GM19328 (cell line): Measurements from ENCODE around the gene ZNF280B.
"Not testable (repeated sequence)": the region's sequence is repeated elsewhere in the genome, so short reads cannot be mapped to it uniquely, and the experiment has no call there.

Experiments used
- ATAC-seq: cut with Tn5 transposase; IDR thresholded peaks from one replicate; pipeline ENCODE4 v1.9.1; 2021; ENCODE audit warnings: mild to moderate bottlenecking, moderate library complexity; ENCODE audit not compliant: unreplicated experiment

ZNF280B gene

DNA sequence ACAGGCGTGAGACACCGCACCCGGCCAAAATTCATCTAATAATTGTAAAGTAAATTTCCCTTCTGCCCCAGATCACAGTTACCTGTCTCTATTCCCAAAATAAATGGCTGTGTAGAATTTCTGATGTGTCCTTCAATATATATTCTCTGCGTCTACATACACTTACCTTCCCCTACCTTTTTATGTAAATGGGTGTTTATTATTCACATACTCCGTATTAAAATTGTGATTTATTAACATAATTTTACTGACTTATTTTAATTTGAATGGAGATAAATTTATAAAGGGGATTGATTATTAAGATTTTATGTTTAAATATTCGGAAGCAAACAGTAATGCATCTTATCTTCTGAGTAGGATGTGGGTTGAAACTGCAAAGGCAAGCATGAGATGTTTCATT lies 28.0 kb upstream of the ZNF280B start:
- no peak for ATAC-seq

GRCh38 chr22:22535662-22536061 lies 27.1 kb upstream of the ZNF280B start:
- no peak for ATAC-seq

GRCh38 chr22:22534604-22535415 lies 26.3 kb upstream of the ZNF280B start:
- ATAC-seq: no peak

DNA sequence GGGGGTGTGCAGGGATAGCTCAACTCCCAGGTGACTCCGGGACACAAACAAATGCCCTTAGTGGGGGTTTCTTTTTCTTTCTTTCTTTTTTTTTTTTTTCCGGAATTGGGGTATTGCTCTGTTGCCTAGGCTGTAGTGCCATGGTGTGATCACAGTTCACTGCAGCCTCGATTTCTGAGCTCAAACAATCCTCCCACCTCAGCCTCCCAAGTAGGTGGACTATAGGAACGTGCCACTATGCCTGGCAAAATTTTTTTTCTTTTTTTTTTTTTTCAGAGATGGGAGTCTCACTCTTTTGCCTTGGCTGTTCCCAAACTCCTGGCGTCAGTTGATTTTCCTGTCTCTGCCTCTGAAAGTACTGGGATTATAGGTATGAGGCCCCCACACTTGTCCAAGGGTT lies 25.3 kb upstream of the ZNF280B start:
- no peak for ATAC-seq

DNA sequence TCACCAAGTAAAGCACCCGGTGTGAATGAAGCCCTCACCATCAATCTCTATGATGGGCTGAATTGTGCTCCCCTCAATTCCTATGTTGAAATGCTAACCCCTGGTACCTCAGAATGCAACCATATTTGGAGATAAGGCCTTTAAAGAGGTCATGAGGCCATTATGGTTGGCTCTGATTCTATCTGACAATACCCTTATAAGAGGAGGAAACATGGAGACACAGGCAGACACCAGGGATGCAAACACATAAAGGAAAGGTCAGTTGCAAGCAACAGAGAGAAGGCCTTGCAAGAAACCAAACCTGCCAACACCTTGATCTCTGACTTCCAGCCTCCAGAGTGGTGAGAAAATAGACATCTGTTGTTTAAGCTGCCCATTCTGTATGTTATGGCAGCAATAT lies 24.9 kb upstream of the ZNF280B start:
- no peak for ATAC-seq

DNA sequence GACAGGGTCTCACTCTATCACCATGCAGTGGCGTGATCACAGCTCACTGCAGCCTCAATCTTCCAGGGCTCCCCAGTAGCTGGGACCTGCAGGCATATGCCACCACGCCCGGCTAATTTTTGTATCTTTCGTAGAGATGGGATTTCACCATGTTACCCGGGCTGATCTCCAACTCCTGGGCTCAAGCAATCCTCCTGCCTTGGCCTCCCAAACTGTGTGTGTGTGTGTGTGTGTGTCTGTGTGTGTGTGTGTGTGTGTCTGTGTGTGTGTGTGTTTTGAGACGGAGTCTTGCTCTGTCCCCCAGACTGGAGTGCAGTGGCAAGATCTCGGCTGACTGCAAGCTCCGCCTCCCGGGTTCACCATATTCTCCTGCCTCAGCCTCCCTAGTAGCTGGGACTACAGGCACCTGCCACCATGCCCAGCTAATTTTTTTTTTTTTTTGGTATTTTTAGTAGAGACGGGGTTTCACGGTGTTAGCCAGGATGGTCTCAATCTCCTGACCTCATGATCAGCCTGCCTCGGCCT lies 24.1 kb upstream of the ZNF280B start:
- not testable (repeated sequence) for ATAC-seq

GRCh38 chr22:22531770-22532546 lies 23.4 kb upstream of the ZNF280B start:
- ATAC-seq: no peak

DNA sequence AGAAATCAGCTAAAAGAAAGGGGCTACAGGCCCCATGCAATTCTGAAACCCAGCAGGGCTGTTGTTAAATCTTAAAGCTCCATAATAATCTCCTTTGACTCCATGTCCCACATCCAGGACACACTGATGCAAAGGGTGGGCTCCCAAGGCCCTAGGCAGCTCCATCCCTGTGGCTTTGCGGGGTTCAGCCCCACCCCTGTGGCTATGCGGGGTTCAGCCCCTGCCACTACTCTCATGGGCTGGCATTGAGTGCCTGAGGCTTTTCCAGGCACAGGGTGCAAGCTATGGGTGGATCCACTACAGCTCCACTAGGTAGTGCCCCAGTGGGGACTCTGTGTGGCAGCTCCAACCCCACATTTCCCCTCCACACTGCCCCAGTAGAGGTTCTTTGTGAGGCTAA lies 20.2 kb upstream of the ZNF280B start:
- no peak for ATAC-seq

- no peak for ATAC-seq
Measured at GRCh38 chr22:22527312-22527711, 18.8 kb upstream of the ZNF280B start.

DNA sequence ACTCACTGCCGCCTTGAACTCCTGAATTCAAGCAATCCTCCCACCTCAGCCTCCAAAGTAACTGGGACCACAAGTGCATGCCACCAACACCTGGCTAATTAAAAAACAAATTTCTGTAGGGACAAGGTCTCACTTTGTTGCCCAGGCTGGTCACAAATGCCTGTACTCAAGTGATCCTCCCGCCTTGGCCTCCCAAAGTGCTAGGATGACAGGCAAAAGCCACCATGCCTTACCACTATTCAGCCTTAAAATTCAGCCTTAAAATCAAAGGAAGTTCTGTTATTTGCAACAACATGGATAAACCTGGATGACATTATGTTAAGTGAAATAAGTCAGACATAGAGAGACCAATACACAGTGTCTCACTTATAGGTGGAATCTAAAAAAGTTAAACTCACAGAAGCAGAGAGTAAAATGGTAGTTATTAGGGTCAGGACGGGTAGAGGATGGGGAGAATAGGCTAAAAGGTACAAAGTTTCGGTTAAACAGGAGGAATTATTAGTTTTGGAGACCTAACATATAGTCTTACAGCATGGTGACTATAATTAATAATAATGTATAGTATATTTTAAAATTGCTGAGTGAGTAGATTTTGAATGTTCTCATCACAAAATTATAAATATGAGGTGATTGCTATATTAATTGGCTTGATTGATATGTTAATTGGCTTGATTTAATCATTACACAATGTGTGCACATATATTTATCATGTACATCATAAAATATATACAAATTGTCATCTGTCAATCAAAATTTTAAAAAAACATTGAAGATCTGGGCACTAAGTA lies 17.8 kb upstream of the ZNF280B start:
- no peak for ATAC-seq

DNA sequence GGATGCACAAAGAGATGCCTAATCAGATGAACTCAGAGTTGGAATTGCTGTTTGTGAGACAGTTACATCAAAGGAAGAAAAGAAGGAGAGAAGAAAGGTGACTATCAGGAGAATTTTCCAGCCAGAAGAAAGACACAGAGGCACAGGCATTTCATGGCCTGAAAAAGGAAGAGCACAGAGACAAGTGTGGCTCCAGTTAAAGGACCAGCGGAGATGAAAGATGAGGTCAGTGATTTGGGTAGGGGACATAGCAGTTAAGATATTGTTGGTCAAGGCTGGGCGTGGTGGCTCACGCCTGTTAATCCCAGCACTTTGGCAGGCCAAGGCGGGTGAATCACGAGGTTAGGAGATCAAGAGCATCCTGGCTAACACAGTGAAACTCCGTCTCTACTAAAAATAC lies 15.0 kb upstream of the ZNF280B start:
- no peak for ATAC-seq

DNA sequence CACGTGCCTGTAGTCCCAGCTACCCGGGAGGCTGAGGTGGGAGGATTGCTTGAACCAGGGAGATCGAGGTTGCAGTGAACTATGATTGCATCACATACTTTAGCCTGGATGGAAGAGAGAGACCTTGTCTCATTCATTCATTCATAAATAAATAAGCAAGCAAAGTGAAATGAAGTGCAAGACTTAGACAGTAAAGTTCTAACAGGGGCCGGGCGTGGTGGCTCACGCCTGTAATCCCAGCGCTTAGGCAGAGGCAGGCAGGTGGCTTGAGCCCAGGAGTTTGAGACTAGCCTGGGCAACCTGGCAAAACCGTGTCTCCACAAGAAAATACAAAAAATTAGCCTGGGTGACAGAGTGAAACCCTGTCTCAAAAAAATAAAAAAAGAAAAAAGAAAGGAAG lies 13.1 kb upstream of the ZNF280B start:
- no peak for ATAC-seq

DNA sequence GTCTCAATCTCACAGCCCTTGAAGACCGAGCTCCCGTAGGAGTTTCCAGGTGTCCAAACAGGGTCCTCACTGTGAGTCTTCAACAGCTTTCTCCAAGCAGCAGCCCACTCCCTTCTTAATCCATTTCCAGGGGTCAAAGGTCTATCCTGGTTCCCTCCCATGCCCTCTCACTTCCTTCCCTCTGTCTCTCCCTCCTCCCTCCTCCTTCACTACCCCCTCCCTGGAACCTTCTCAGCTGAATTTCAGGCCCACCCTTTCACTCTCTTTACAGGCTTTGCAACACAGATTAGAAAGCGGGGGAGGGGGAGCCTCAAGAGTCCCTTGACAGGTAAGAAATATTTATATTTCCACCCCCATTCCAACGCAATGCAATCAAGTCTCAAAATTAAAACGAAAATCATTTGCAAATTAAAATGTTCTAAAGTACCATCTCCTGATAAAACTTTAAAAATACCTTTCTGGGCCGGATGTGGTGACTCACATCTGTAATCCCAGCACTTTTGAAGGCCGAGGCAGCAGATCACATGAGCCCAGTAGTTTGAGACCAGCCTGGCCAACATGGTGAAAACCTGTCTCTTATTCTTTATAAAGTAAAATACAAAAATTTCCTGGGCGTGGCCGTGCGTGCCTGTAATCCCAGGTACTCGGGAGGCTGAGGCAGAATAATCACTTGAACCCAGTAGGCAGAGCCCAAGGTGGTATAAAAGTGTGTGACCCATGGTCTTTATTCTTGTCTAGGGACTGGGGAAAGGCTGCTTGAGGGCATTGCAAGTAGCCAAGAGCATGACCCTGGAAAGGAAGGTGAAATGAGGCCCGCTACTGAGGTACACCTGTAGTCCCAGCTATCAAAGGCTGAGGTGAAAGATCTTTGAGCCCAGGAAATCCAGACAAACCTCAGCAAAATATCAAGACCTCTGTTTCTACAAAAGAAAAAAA lies 12.4 kb upstream of the ZNF280B start:
- no peak for ATAC-seq

- ATAC-seq: no peak
Measured at GRCh38 chr22:22520020-22520656, 11.6 kb upstream of the ZNF280B start, which contains the start of gene ZNF280A. Gene ZNF280A, minus strand, starts transcription at chr22:22520270. Its CDS starts 4,640 bp downstream, at chr22:22515630.

GRCh38 chr22:22519591-22519990 lies 11.0 kb upstream of the ZNF280B start:
- no peak for ATAC-seq

- ATAC-seq: no peak
Measured at GRCh38 chr22:22516992-22517391, 8.4 kb upstream of the ZNF280B start.

DNA sequence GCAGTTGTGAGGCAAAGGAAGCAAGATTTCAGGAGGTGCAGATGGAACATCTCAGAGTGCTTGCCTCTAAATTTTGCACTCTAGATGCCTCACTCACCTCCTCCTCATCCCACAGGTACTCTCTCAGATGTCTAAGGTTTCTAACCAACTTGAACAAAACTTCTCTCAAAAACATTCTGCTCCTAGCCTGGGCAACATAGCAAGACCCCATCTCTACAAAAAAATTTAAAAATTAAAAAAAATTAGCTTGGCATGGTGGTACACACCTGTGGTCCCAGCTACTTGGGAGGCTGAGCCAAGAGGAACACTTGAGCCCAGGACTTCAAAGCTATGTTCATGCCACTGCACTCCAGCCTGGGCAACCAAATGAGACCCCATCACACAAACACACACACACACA lies 7.3 kb upstream of the ZNF280B start:
- ATAC-seq: no peak

GRCh38 chr22:22514431-22514830 lies 5.9 kb upstream of the ZNF280B start:
- ATAC-seq: not testable (repeated sequence)

DNA sequence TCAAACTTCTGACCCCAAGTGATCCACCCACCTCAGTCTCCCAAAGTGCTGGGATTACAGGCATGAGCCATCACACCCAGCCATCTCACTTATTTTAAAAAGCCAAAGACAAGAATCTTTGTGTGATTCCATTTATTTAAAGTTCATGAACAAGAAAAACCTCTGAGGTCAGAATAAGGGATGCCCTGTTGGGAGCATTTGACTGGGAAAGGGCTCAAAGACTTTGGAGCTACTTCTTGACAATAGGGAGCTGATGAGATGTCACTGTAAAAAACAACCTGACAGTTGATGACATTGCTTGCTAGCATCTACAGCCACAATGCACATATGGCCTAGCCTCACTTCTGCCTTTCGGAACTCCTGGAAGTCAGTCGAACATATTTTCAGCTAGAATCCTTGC lies 5.1 kb upstream of the ZNF280B start:
- ATAC-seq: no peak

GRCh38 chr22:22512951-22513350 lies 4.4 kb upstream of the ZNF280B start:
- no peak for ATAC-seq
